Mucosa of gallbladder (tissue), 1 donor: ENCODE measurements around the gene CSTF2T. TPM values are rescaled to one million over a fixed set of nuclear protein-coding genes. Genes with fewer than 3 reads are reported as not detected.
"Not testable (repeated sequence)": the region's sequence is repeated elsewhere in the genome, so short reads cannot be mapped to it uniquely, and the experiment has no call there.

Source experiments
- DNase-seq: peaks from one replicate; pipeline ENCODE4 v3.0.0-alpha.2; 2020; ENCODE audit warnings: low spot score
- total RNA-seq: library from RNA; stranded (reverse); gene quantifications from one replicate; pipeline ENCODE4 v1.2.1, GENCODE V29; 2021
- donor health status: DM: no; HTN: no; CAD: no.

Gene CSTF2T
- total RNA-seq, 1 donor from 2014 or later = 22.6 TPM

GRCh38 chr10:51698473-51699063 lies 827 bp downstream of the CSTF2T start:
- DNase-seq = no peak

- DNase-seq = no peak
Observed at GRCh38 chr10:51696251-51696650, 3.1 kb downstream of the CSTF2T start.

- no peak for DNase-seq
Observed at GRCh38 chr10:51694086-51694768, 5.2 kb downstream of the CSTF2T start.

GRCh38 chr10:51691135-51691534 lies 8.3 kb downstream of the CSTF2T start:
- DNase-seq = no peak

- DNase-seq = no peak
Observed at GRCh38 chr10:51689536-51689935, 9.9 kb downstream of the CSTF2T start.

- DNase-seq = not testable (repeated sequence)
Observed at GRCh38 chr10:51688826-51689225, 10.6 kb downstream of the CSTF2T start.

GRCh38 chr10:51687296-51687695 lies 12.1 kb downstream of the CSTF2T start:
- DNase-seq = no peak

GRCh38 chr10:51685768-51686167 lies 13.6 kb downstream of the CSTF2T start:
- DNase-seq = no peak

GRCh38 chr10:51683031-51683691 lies 16.2 kb downstream of the CSTF2T start:
- no peak for DNase-seq

- DNase-seq = no peak
Observed at GRCh38 chr10:51679841-51680240, 19.6 kb downstream of the CSTF2T start.

GRCh38 chr10:51675088-51675487 lies 24.3 kb downstream of the CSTF2T start:
- no peak for DNase-seq

GRCh38 chr10:51672039-51672535 lies 27.3 kb downstream of the CSTF2T start:
- DNase-seq = no peak

- no peak for DNase-seq
Observed at GRCh38 chr10:51669041-51669440, 30.4 kb downstream of the CSTF2T start.

- DNase-seq = no peak
Observed at GRCh38 chr10:51668336-51668689, 31.1 kb downstream of the CSTF2T start.

GRCh38 chr10:51667678-51668335 lies 31.6 kb downstream of the CSTF2T start:
- no peak for DNase-seq

GRCh38 chr10:51666456-51666855 lies 32.9 kb downstream of the CSTF2T start:
- no peak for DNase-seq

- DNase-seq = no peak
Observed at GRCh38 chr10:51663086-51663485, 36.3 kb downstream of the CSTF2T start.

GRCh38 chr10:51659344-51659743 lies 40.1 kb downstream of the CSTF2T start:
- no peak for DNase-seq

- no peak for DNase-seq
Observed at GRCh38 chr10:51658000-51658399, 41.4 kb downstream of the CSTF2T start.

- no peak for DNase-seq
Observed at GRCh38 chr10:51656503-51656902, 42.9 kb downstream of the CSTF2T start.

GRCh38 chr10:51654918-51655317 lies 44.5 kb downstream of the CSTF2T start:
- DNase-seq = no peak

- no peak for DNase-seq
Observed at GRCh38 chr10:51653025-51653424, 46.4 kb downstream of the CSTF2T start.

- no peak for DNase-seq
Observed at GRCh38 chr10:51651063-51651462, 48.3 kb downstream of the CSTF2T start.
